B cell (primary cell): ENCODE results near the gene ARFGAP3. TPM values are rescaled to one million over a fixed set of nuclear protein-coding genes. Genes with fewer than 3 reads are reported as not detected.

Source experiments
- ATAC-seq: fragments of 200-7000 bp; cut with Tn5 transposase; one replicate; pipeline ENCODE4 v1.10.0; 2021; ENCODE audit warnings: low read depth, mild to moderate bottlenecking, moderate number of reproducible peaks, moderate library complexity
- CTCF ChIA-PET: fragments of 350-600 bp; sonication (Branson Sonifier 250); formaldehyde crosslinking; loops from one replicate; lab custom pipeline; 2021; ENCODE audit warnings: antibody characterized with exemption, inconsistent platforms; lab: Charles Lee
- POLR2A ChIA-PET: fragments of 350-600 bp; sonication (Branson Sonifier 250); formaldehyde crosslinking; loops from one replicate; lab custom pipeline; 2021; ENCODE audit warnings: antibody characterized with exemption; lab: Charles Lee
- DNase-seq: peaks from one replicate; pipeline ENCODE4 v3.0.0; 2013
- H2AFZ ChIP-seq: 2 replicates; pipeline ENCODE4 v1.6.1; 2012; ENCODE audit warnings: mild to moderate bottlenecking, low read depth, low read length; ENCODE audit not compliant: insufficient read depth, poor library complexity, severe bottlenecking
- H3K27ac ChIP-seq, 2 donors: 1 replicate in 1 of 2; 2 replicates in 1 of 2; pipeline ENCODE4 v1.5.1; 2012 to 2013; ENCODE audit warnings: low read length in 2 of 2, mild to moderate bottlenecking in 2 of 2, moderate library complexity in 1 of 2
- H3K27me3 ChIP-seq, 4 experiments: fragments of 200-600 bp in 1 of 4; sonication (generic) in 1 of 4; replicated peaks in 1 of 4; 1 replicate in 2 of 4; 2 replicates in 2 of 4; pipeline versions ENCODE4 v1.6.1 to v1.7.0; 2013 to 2016; ENCODE audit warnings: low read length in 3 of 4, mild to moderate bottlenecking in 2 of 4, mixed read lengths in 1 of 4, moderate library complexity in 1 of 4; ENCODE audit not compliant: insufficient read depth in 4 of 4, control insufficient read depth in 3 of 4; ENCODE audit errors: control extremely low read depth in 1 of 4
- H3K36me3 ChIP-seq, 2 experiments: replicated peaks in 1 of 2; 1 replicate in 1 of 2; 2 replicates in 1 of 2; pipeline versions ENCODE4 v1.6.1 to v1.7.1; 2013; ENCODE audit warnings: low read length in 1 of 2; ENCODE audit not compliant: insufficient read depth in 2 of 2, control insufficient read depth in 1 of 2; ENCODE audit errors: control extremely low read depth in 1 of 2, extremely low read depth in 1 of 2
- H3K4me1 ChIP-seq, 2 donors: fragments of 200-600 bp in 1 of 2; sonication (generic) in 1 of 2; 1 replicate in 1 of 2; 2 replicates in 1 of 2; pipeline versions ENCODE4 v1.5.1 to v1.6.1; 2013 to 2017; ENCODE audit warnings: low read length in 2 of 2; ENCODE audit not compliant: control insufficient read depth in 2 of 2, insufficient read depth in 2 of 2
- H3K4me2 ChIP-seq: replicated peaks from 2 replicates; pipeline ENCODE3; 2012; ENCODE audit warnings: mild to moderate bottlenecking, low read depth, low read length; ENCODE audit not compliant: poor library complexity, severe bottlenecking
- H3K4me3 ChIP-seq, 5 experiments: fragments of 200-600 bp in 1 of 5; sonication (generic) in 1 of 5; 1 replicate in 3 of 5; 2 replicates in 2 of 5; pipeline versions ENCODE4 v1.5.1 to v1.7.0; 2011 to 2016; ENCODE audit warnings: low read length in 4 of 5, mild to moderate bottlenecking in 4 of 5, low read depth in 2 of 5, control low read depth in 1 of 5, moderate library complexity in 1 of 5; ENCODE audit not compliant: insufficient read depth in 1 of 5; ENCODE audit errors: control extremely low read depth in 1 of 5, extremely low read depth in 1 of 5
- H3K79me2 ChIP-seq: fragments of 200-600 bp; sonication (generic); one replicate; pipeline ENCODE4 v1.6.0; 2016; ENCODE audit warnings: low read length; ENCODE audit not compliant: control insufficient read depth, insufficient read depth
- H3K9ac ChIP-seq: fragments of 200-600 bp; sonication (generic); 2 replicates; pipeline ENCODE4 v1.6.1; 2017; ENCODE audit warnings: mild to moderate bottlenecking, low read length, moderate library complexity
- H3K9me3 ChIP-seq, 3 donors: one replicate each; pipeline versions ENCODE4 v1.6.1 to v1.7.1; 2013; ENCODE audit warnings: low read length in 2 of 3; ENCODE audit not compliant: control insufficient read depth in 2 of 3, insufficient read depth in 1 of 3; ENCODE audit errors: control extremely low read depth in 1 of 3
- H4K20me1 ChIP-seq: 2 replicates; pipeline ENCODE4 v1.6.0; 2012; ENCODE audit warnings: mild to moderate bottlenecking, low read length; ENCODE audit not compliant: insufficient read depth, control insufficient read depth, poor library complexity, severe bottlenecking
- H3K27ac Mint-ChIP-seq: one replicate; pipeline ENCODE4 v1.8.0; 2021; ENCODE audit warnings: mixed read lengths
- H3K27me3 Mint-ChIP-seq: one replicate; pipeline ENCODE4 v1.8.0; 2021; ENCODE audit warnings: mixed read lengths
- H3K4me1 Mint-ChIP-seq: one replicate; pipeline ENCODE4 v1.8.0; 2021; ENCODE audit warnings: mixed read lengths
- H3K4me3 Mint-ChIP-seq: one replicate; pipeline ENCODE4 v1.8.0; 2021; ENCODE audit warnings: mixed read lengths
- H3K9me3 Mint-ChIP-seq: one replicate; pipeline ENCODE4 v1.8.0; 2022; ENCODE audit warnings: mixed read lengths; ENCODE audit not compliant: insufficient read depth
- EZH2 ChIP-seq: IDR thresholded peaks from 2 replicates; pipeline ENCODE4 v1.6.1; 2012; ENCODE audit warnings: borderline replicate concordance, low read depth, mild to moderate bottlenecking, moderate library complexity, low read length; ENCODE audit not compliant: insufficient read depth, poor library complexity, severe bottlenecking
- WGBS: methylation state at CpG from one replicate; pipeline ENCODE4 v1.1.5; 2013; ENCODE audit warnings: missing lambda C conversion rate; ENCODE audit not compliant: insufficient coverage; 5-methylcytosine and 5-hydroxymethylcytosine counted together
- intact Hi-C: fragments of 100-400 bp; cut with micrococcal nuclease; formaldehyde crosslinking; loops from one replicate; pipeline ENCODE4 v1.10.0; 2022
- polyA plus RNA-seq: library from polyadenylated mRNA; depleted of rRNA; stranded (reverse); fragments of >200 nt; gene quantifications from 2 replicates; pipeline ENCODE4 v1.2.3, GENCODE V29; 2012
- total RNA-seq, 2 donors: library from RNA; stranded (reverse); fragments of 120-200 nt in 1 of 2; gene quantifications; 1 replicate in 1 of 2; 2 replicates in 1 of 2; pipeline versions ENCODE4 v1.2.3 to v1.2.4, GENCODE V29; 2013 to 2022
- TF ChIP-seq, protein P1 (sequence below): fragments of 200-600 bp; IDR thresholded peaks from one replicate; pipeline ENCODE4 v1.8.0; 2022; ENCODE audit warnings: antibody characterized with exemption, mild to moderate bottlenecking

Gene ARFGAP3
- total and polyA plus RNA-seq, 2 donors (not counting 1 experiment from before 2014, with no cell fraction given) = 10.7 to 33.2 TPM

GRCh38 chr22:42904050-42904449 lies 47.0 kb upstream of the ARFGAP3 start:
- no peak for ATAC-seq
- Histone ChIP-seq H3K4me2 (no peak overlapping the region), H3K9ac (no peak overlapping the region), H3K79me2 (peaks cover 93% of the 10 kb centered on the region), H3K4me3 (no peak overlapping the region), H3K27ac (no peak overlapping the region), H3K9me3 (no peaks in the 10 kb centered on the region), H3K27me3 (no peaks in the 10 kb centered on the region), H3K4me1 (no peaks in the 10 kb centered on the region), H4K20me1 (peaks cover 60% of the 10 kb centered on the region), H3K36me3 (peaks cover 0 to 48% of the 10 kb centered on the region in 2 experiments), H2AFZ (no peak overlapping the region)
- POLR2A ChIA-PET = no interaction called here
- H3K9me3 Mint-ChIP-seq = no peaks in the 10 kb centered on the region
- no peak overlapping the region for H3K27ac Mint-ChIP-seq
- intact Hi-C loops = no loop called here
- WGBS = 96% methylated on average over 11 of the region's 12 CpGs
- TF ChIP-seq, protein P1, sequence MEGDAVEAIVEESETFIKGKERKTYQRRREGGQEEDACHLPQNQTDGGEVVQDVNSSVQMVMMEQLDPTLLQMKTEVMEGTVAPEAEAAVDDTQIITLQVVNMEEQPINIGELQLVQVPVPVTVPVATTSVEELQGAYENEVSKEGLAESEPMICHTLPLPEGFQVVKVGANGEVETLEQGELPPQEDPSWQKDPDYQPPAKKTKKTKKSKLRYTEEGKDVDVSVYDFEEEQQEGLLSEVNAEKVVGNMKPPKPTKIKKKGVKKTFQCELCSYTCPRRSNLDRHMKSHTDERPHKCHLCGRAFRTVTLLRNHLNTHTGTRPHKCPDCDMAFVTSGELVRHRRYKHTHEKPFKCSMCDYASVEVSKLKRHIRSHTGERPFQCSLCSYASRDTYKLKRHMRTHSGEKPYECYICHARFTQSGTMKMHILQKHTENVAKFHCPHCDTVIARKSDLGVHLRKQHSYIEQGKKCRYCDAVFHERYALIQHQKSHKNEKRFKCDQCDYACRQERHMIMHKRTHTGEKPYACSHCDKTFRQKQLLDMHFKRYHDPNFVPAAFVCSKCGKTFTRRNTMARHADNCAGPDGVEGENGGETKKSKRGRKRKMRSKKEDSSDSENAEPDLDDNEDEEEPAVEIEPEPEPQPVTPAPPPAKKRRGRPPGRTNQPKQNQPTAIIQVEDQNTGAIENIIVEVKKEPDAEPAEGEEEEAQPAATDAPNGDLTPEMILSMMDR = no peak
- no peak for TF ChIP-seq EZH2
- no peak for DNase-seq
- H3K27me3 Mint-ChIP-seq = no peaks in the 10 kb centered on the region
- CTCF ChIA-PET = interaction anchor here (1.0 to 2.9 kb wide), 3 partner anchors 26 to 40 kb away, joined by 3 to 13 read pairs (median 6); no protein-coding TSS in a partner anchor
- H3K4me1 Mint-ChIP-seq = peaks cover 3% of the 10 kb centered on the region
- H3K4me3 Mint-ChIP-seq = no peak overlapping the region

GRCh38 chr22:42902875-42903510 lies 45.9 kb upstream of the ARFGAP3 start:
- CTCF ChIA-PET = interaction anchor here (0.7 to 2.9 kb wide), 10 partner anchors 10 to 170 kb away, joined by 3 to 13 read pairs (median 4); no protein-coding TSS in a partner anchor

More at GRCh38 chr22:42902875-42903510, 45.9 kb upstream of the ARFGAP3 start:
- no peaks in the 10 kb centered on the region for H3K9me3 Mint-ChIP-seq
- peaks cover 60% of the 10 kb centered on the region for H4K20me1 ChIP-seq
- peaks cover 0 to 42% of the 10 kb centered on the region in 2 experiments for H3K36me3 ChIP-seq
- intact Hi-C loops = no loop called here
- no peak overlapping the region for H3K27ac ChIP-seq
- H3K4me1 Mint-ChIP-seq = peaks cover 3% of the 10 kb centered on the region
- no peaks in the 10 kb centered on the region for H3K9me3 ChIP-seq
- H3K79me2 ChIP-seq = peaks cover 90% of the 10 kb centered on the region
- H3K27ac Mint-ChIP-seq = peak overlapping the region; percentile 26
- 99% methylated on average over 13 of the region's 15 CpGs for WGBS
- H2AFZ ChIP-seq = no peak overlapping the region
- no peak overlapping the region for H3K9ac ChIP-seq
- H3K4me1 ChIP-seq = no peaks in the 10 kb centered on the region
- H3K27me3 Mint-ChIP-seq = no peaks in the 10 kb centered on the region
- no peak for DNase-seq
- no peak overlapping the region for H3K4me3 ChIP-seq
- no peak overlapping the region for H3K4me3 Mint-ChIP-seq
- H3K4me2 ChIP-seq = no peak overlapping the region
- no peak for ATAC-seq
- H3K27me3 ChIP-seq = no peaks in the 10 kb centered on the region
- POLR2A ChIA-PET = interaction anchor here (0.6 kb wide), 1 partner anchor 35 kb away, joined by 7 read pairs; no protein-coding TSS in a partner anchor
- TF ChIP-seq, protein P1 = no peak
- TF ChIP-seq EZH2 = no peak
